LoVo (cell line): ENCODE results near the gene KRT75.

Source experiments
- DNase-seq: peaks from one replicate; pipeline ENCODE4 v3.0.0-alpha.2; 2016; ENCODE audit warnings: low spot score

The KRT75 gene

GRCh38 chr12:52439845-52440244 is 5.7 kb upstream of the KRT75 start:
- no peak for DNase-seq

GRCh38 chr12:52439420-52439819 is 5.2 kb upstream of the KRT75 start:
- no peak for DNase-seq

- no peak for DNase-seq
Measured at GRCh38 chr12:52438305-52439301, 4.4 kb upstream of the KRT75 start.

GRCh38 chr12:52437508-52437907 is 3.3 kb upstream of the KRT75 start:
- DNase-seq = no peak

GRCh38 chr12:52436828-52437474 is 2.8 kb upstream of the KRT75 start:
- no peak for DNase-seq

GRCh38 chr12:52436000-52436827 is 2.0 kb upstream of the KRT75 start:
- peak; percentile 45 for DNase-seq

GRCh38 chr12:52435659-52435999 is 1.5 kb upstream of the KRT75 start:
- no peak for DNase-seq

- DNase-seq = no peak
Measured at GRCh38 chr12:52434760-52435530, 774 bp upstream of the KRT75 start.

- no peak for DNase-seq
Measured at GRCh38 chr12:52433501-52434080, 580 bp downstream of the KRT75 start.

GRCh38 chr12:52432559-52433207 is 1.5 kb downstream of the KRT75 start:
- DNase-seq = no peak

- no peak for DNase-seq
Measured at GRCh38 chr12:52428121-52428520, 6.0 kb downstream of the KRT75 start.

- DNase-seq = no peak
Measured at GRCh38 chr12:52427083-52427482, 7.1 kb downstream of the KRT75 start.

GRCh38 chr12:52426034-52426433 is 8.1 kb downstream of the KRT75 start:
- DNase-seq = no peak

GRCh38 chr12:52425466-52425865 is 8.7 kb downstream of the KRT75 start:
- DNase-seq = no peak

GRCh38 chr12:52423661-52424500 is 10.3 kb downstream of the KRT75 start:
- peak; percentile 31 for DNase-seq

- no peak for DNase-seq
Measured at GRCh38 chr12:52423035-52423434, 11.1 kb downstream of the KRT75 start.

GRCh38 chr12:52419656-52420055 is 14.5 kb downstream of the KRT75 start:
- DNase-seq = no peak

- DNase-seq = no peak
Measured at GRCh38 chr12:52418576-52419110, 15.5 kb downstream of the KRT75 start.

GRCh38 chr12:52417740-52418139 is 16.4 kb downstream of the KRT75 start:
- no peak for DNase-seq

- DNase-seq = no peak
Measured at GRCh38 chr12:52416795-52417194, 17.4 kb downstream of the KRT75 start.
